ENCODE measurements around the gene ROR2.

ROR2 gene

GRCh38 chr9:91680998-91681397, 269.0 kb downstream of the ROR2 start:
- DNase-seq (ENCODE audit: low read depth) = no peak
- H3K4me3 ChIP-seq (ENCODE audit: low read depth, low read length) = no peak overlapping the region

- DNase-seq (ENCODE audit: low read depth) = no peak
- H3K4me3 ChIP-seq (ENCODE audit: low read depth, low read length) = no peak overlapping the region
Observed at GRCh38 chr9:91680106-91680505, 269.9 kb downstream of the ROR2 start.

GRCh38 chr9:91678807-91679580, 271.0 kb downstream of the ROR2 start:
- H3K4me3 ChIP-seq (ENCODE audit: low read depth, low read length) = no peak overlapping the region
- no peak for DNase-seq (ENCODE audit: low read depth)

GRCh38 chr9:91677822-91678436, 272.1 kb downstream of the ROR2 start:
- no peak for DNase-seq (ENCODE audit: low read depth)
- H3K4me3 ChIP-seq (ENCODE audit: low read depth, low read length) = no peak overlapping the region

- no peak overlapping the region for H3K4me3 ChIP-seq (ENCODE audit: low read depth, low read length)
- DNase-seq (ENCODE audit: low read depth) = no peak
Observed at GRCh38 chr9:91677331-91677730, 272.7 kb downstream of the ROR2 start.

GRCh38 chr9:91676046-91676445, 274.0 kb downstream of the ROR2 start:
- H3K4me3 ChIP-seq (ENCODE audit: low read depth, low read length) = no peak overlapping the region
- no peak for DNase-seq (ENCODE audit: low read depth)

GRCh38 chr9:91664663-91665062, 285.4 kb downstream of the ROR2 start:
- no peak overlapping the region for H3K4me3 ChIP-seq (ENCODE audit: low read depth, low read length)
- DNase-seq (ENCODE audit: low read depth) = no peak

GRCh38 chr9:91663858-91664257, 286.2 kb downstream of the ROR2 start:
- DNase-seq (ENCODE audit: low read depth) = no peak
- no peak overlapping the region for H3K4me3 ChIP-seq (ENCODE audit: low read depth, low read length)

- no peak overlapping the region for H3K4me3 ChIP-seq (ENCODE audit: low read depth, low read length)
- no peak for DNase-seq (ENCODE audit: low read depth)
Observed at GRCh38 chr9:91661451-91661850, 288.6 kb downstream of the ROR2 start.

- DNase-seq (ENCODE audit: low read depth) = no peak
- no peak overlapping the region for H3K4me3 ChIP-seq (ENCODE audit: low read depth, low read length)
Observed at GRCh38 chr9:91660521-91660920, 289.5 kb downstream of the ROR2 start.

GRCh38 chr9:91659529-91660495, 290.2 kb downstream of the ROR2 start:
- no peak overlapping the region for H3K4me3 ChIP-seq (ENCODE audit: low read depth, low read length)
- DNase-seq (ENCODE audit: low read depth) = no peak

- DNase-seq (ENCODE audit: low read depth) = no peak
- no peak overlapping the region for H3K4me3 ChIP-seq (ENCODE audit: low read depth, low read length)
Observed at GRCh38 chr9:91658513-91659105, 291.4 kb downstream of the ROR2 start.

GRCh38 chr9:91657501-91657900, 292.5 kb downstream of the ROR2 start:
- no peak for DNase-seq (ENCODE audit: low read depth)

GRCh38 chr9:91655658-91656057, 294.4 kb downstream of the ROR2 start:
- no peak for DNase-seq (ENCODE audit: low read depth)
- H3K4me3 ChIP-seq (ENCODE audit: low read depth, low read length) = no peak overlapping the region

More at GRCh38 chr9:91657501-91657900, 292.5 kb downstream of the ROR2 start:
- no peak overlapping the region for H3K4me3 ChIP-seq (ENCODE audit: low read depth, low read length)

- no peak for DNase-seq (ENCODE audit: low read depth)
- H3K4me3 ChIP-seq (ENCODE audit: low read depth, low read length) = no peak overlapping the region
Observed at GRCh38 chr9:91655215-91655614, 294.8 kb downstream of the ROR2 start.

GRCh38 chr9:91654527-91654926, 295.5 kb downstream of the ROR2 start:
- no peak overlapping the region for H3K4me3 ChIP-seq (ENCODE audit: low read depth, low read length)
- DNase-seq (ENCODE audit: low read depth) = no peak

GRCh38 chr9:91647371-91647770, 302.7 kb downstream of the ROR2 start:
- no peak for DNase-seq (ENCODE audit: low read depth)
- no peak overlapping the region for H3K4me3 ChIP-seq (ENCODE audit: low read depth, low read length)

- no peak for DNase-seq (ENCODE audit: low read depth)
- no peak overlapping the region for H3K4me3 ChIP-seq (ENCODE audit: low read depth, low read length)
Observed at GRCh38 chr9:91646702-91647101, 303.3 kb downstream of the ROR2 start.

GRCh38 chr9:91644433-91644832, 305.6 kb downstream of the ROR2 start:
- no peak for DNase-seq (ENCODE audit: low read depth)
- H3K4me3 ChIP-seq (ENCODE audit: low read depth, low read length) = no peak overlapping the region
